Ovary (tissue), 9 donors: ENCODE results near the gene AGFG2. TPM values are rescaled to one million over a fixed set of nuclear protein-coding genes. Genes with fewer than 3 reads are reported as not detected.

Experiments
- DNase-seq, 5 donors: peaks; one replicate each; pipeline ENCODE4 v3.0.0-alpha.2; 2019 to 2020
- H3K27ac ChIP-seq, 2 donors: fragments of 200-600 bp; one replicate each; pipeline versions ENCODE4 v1.5.1 to v1.8.0; 2019 to 2022
- H3K27me3 ChIP-seq: fragments of 200-600 bp; one replicate; pipeline ENCODE4 v1.8.0; 2022
- H3K36me3 ChIP-seq: fragments of 200-600 bp; sonication (generic); one replicate; pipeline ENCODE4 v1.5.1; 2019
- H3K4me1 ChIP-seq: one replicate; pipeline ENCODE4 v1.8.1; 2013; ENCODE audit warnings: mild to moderate bottlenecking, moderate library complexity; ENCODE audit not compliant: insufficient read depth
- H3K4me3 ChIP-seq: fragments of 200-600 bp; sonication (generic); one replicate; pipeline ENCODE4 v1.5.1; 2017
- H3K9me3 ChIP-seq, 2 donors: fragments of 200-600 bp in 1 of 2; sonication (generic) in 1 of 2; one replicate each; pipeline versions ENCODE4 v1.5.1 to v1.8.1; 2013 to 2019; ENCODE audit warnings: mild to moderate bottlenecking in 1 of 2, moderate library complexity in 1 of 2
- CTCF ChIP-seq, 3 donors: fragments of 450-650 bp in 2 of 3; fragments of 200-600 bp in 1 of 3; IDR thresholded peaks; one replicate each; pipeline versions ENCODE4 v1.5.1 to v1.8.0; 2016 to 2022; ENCODE audit warnings: antibody characterized with exemption in 3 of 3, mild to moderate bottlenecking in 1 of 3
- EP300 ChIP-seq: sonication (generic); formaldehyde crosslinking; IDR thresholded peaks from one replicate; pipeline ENCODE4 v1.6.1; 2017; ENCODE audit warnings: antibody characterized with exemption
- POLR2A ChIP-seq: fragments of 450-650 bp; IDR thresholded peaks from one replicate; pipeline ENCODE4 v1.6.1; 2017; ENCODE audit warnings: antibody characterized with exemption, mild to moderate bottlenecking, moderate library complexity
- WGBS, 3 donors: extraction: QIAGEN DNeasy Blood & Tissue Kit in 1 of 3; methylation state at CpG; one replicate each; pipeline versions ENCODE4 v1.1.5 to v1.1.7; 2013 to 2017; 5-methylcytosine and 5-hydroxymethylcytosine counted together
- intact Hi-C, 4 donors: fragments of 100-400 bp; cut with DNase I; formaldehyde crosslinking; loops; one replicate each; pipeline versions ENCODE4 v1.11.0 to v1.15.1; 2022 to 2023
- polyA plus RNA-seq, 2 donors: library from polyadenylated mRNA; stranded (reverse); fragments of 200-250 nt in 1 of 2; fragments of 350-450 nt in 1 of 2; fragmentation: Illumina TruSeq in 1 of 2; extraction: RNeasy Lipid Tissue Mini Kit (QIAGEN cat#74804) in 1 of 2; gene quantifications; one replicate each; pipeline ENCODE4 v1.2.3, GENCODE V29; 2013 to 2014
- total RNA-seq, 7 donors: library from RNA; depleted of rRNA in 2 of 7; stranded (reverse); fragments of >200 nt in 2 of 7; fragmentation: NEBNext Ultra II Directional in 3 of 7; extraction: Animal tissue kit (Norgen Biotek cat#: 25700) in 3 of 7; gene quantifications; one replicate each; pipeline versions ENCODE4 v1.1.0 to v1.2.4, GENCODE V29; 2016 to 2023
- donor health status: DM: no; HTN: no; CAD: no; lungs with moderate emphysema.
- donor health status: DM: no; HTN: no; CAD: no.
- donor health status: Bipolar disorder and iron deficiency.
- donor health status: DM: yes; HTN: yes; CAD: no.
- donor health status: DM: no; HTN: no; CAD: no.
- donor health status: DM: yes; HTN: yes; CAD: no.

AGFG2 gene
- total and polyA plus RNA-seq, 9 donors: 10.0 to 115 (median 55.9) TPM

- DNase-seq: no peak
- Histone ChIP-seq H3K36me3 (no peaks in the 10 kb centered on the region), H3K9me3 (no peaks in the 10 kb centered on the region), H3K27me3 (no peaks in the 10 kb centered on the region), H3K27ac (no peak overlapping the region), H3K4me3 (no peak overlapping the region), H3K4me1 (peaks cover 19% of the 10 kb centered on the region)
- TF ChIP-seq POLR2A: no peak
- no peak for TF ChIP-seq EP300
- no peak for TF ChIP-seq CTCF (IDR thresholded peaks at IDR 0.05)
- WGBS, 3 donors: 65 to 71% (median 65%) methylated on average over 14 to 18 of the region's 18 CpGs
- intact Hi-C loops: loop anchor here in 1 of 4 donors (5.0 kb wide), 1 partner anchor 72 kb away; the partner anchor contains the start of gene GNB2
Observed at GRCh38 chr7:100599911-100600729, 61.1 kb downstream of the AGFG2 start.

- H3K4me3 ChIP-seq: no peak overlapping the region
- no peak overlapping the region for H3K27ac ChIP-seq
- H3K4me1 ChIP-seq: peaks cover 19% of the 10 kb centered on the region
- 72 to 85% (median 83%) methylated on average over 9 of the region's 9 CpGs for WGBS, 3 donors
- H3K27me3 ChIP-seq: no peaks in the 10 kb centered on the region
- no peaks in the 10 kb centered on the region for H3K9me3 ChIP-seq
- H3K36me3 ChIP-seq: no peaks in the 10 kb centered on the region
- intact Hi-C loops: loop anchor here in 1 of 4 donors (5.0 kb wide), 1 partner anchor 72 kb away; the partner anchor contains the start of gene GNB2
- no peak for DNase-seq
- TF ChIP-seq POLR2A (no peak), EP300 (no peak), CTCF (IDR thresholded peaks at IDR 0.05) (no peak)
Observed at GRCh38 chr7:100600730-100601038, 61.7 kb downstream of the AGFG2 start.

DNA sequence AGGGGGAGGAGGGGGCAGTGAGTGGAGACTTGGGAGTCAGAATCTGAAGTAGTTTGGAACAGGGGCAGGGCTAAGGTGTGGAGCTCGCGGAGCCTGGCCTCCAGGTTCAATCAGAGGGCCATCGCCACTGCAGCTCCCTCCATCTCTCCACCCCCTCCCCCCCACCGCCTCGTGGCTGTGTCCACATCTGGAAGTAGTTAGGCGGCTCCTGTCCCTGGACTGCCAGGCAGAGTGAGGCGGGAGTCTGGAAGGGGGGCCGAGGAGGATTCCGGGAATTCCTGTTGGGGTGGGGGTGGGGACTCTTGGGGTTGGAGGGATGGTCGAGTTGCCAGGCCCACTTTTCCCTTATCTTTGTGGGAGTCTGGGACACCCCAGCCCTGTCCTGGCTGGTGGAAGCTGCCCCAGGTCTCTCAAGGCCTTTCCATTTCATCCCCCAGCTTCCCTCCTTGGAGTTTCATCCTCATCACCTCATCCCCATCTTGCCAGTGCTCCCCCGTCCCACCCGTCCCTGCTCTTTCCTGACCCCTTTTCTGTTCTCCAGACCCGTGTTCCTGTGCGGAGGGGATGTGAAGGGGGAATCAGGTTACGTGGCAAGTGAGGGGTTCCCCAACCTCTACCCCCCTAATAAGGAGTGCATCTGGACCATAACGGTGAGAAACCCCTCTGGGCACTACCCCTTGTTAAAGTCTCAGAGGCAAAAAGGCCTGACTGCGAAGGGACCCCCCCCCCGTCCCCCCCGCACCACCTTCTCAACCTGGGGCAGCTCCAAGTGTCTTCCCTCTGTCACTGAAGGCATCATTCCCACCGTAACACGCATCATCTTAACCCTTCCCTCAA is 64.1 kb downstream of the AGFG2 start:
- Histone ChIP-seq H3K36me3 (no peaks in the 10 kb centered on the region), H3K4me1 (peaks cover 19% of the 10 kb centered on the region), H3K27ac (peak overlapping the region; percentile 83 to 86), H3K9me3 (no peaks in the 10 kb centered on the region), H3K27me3 (no peaks in the 10 kb centered on the region), H3K4me3 (peak overlapping the region; percentile 75)
- 8 to 16% (median 8%) methylated on average over 21 of the region's 21 CpGs for WGBS, 3 donors
- intact Hi-C loops: loop anchor here in 1 of 4 donors (5.0 kb wide), 1 partner anchor 69 kb away; the partner anchor contains the start of gene GNB2
- no peak for TF ChIP-seq EP300
- TF ChIP-seq POLR2A: no peak
- no peak for TF ChIP-seq CTCF (IDR thresholded peaks at IDR 0.05)
- peak; percentile 80 to 92 (median 88) for DNase-seq

DNA sequence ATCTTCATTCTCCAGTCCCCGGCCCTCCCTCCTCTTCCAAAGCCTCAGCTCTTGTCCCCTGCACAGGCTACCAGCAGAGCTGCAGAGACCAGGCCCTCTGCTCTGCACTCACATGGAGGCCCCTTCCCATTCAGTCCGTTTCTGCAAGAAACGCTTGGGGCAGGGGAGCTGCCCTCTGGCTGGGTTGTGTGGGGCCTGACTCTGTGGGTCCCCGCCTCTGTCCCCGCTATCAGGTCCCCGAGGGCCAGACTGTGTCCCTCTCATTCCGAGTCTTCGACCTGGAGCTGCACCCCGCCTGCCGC is 64.7 kb downstream of the AGFG2 start:
- no peaks in the 10 kb centered on the region for H3K36me3 ChIP-seq
- peak overlapping the region; percentile 83 to 86 for H3K27ac ChIP-seq
- no peaks in the 10 kb centered on the region for H3K9me3 ChIP-seq
- H3K27me3 ChIP-seq: no peaks in the 10 kb centered on the region
- intact Hi-C loops: loop anchor here in 1 of 4 donors (2.0 to 5.0 kb wide), 2 partner anchors 17 to 69 kb away; partner anchors contain the start of genes FBXO24, GNB2 and LRCH4
- peak in 2 of 5 donors; percentile 38 to 42 for DNase-seq
- 5 to 13% (median 9%) methylated on average over 10 of the region's 10 CpGs for WGBS, 3 donors
- TF ChIP-seq EP300 (no peak), POLR2A (no peak), CTCF (IDR thresholded peaks at IDR 0.05) (no peak)
- H3K4me1 ChIP-seq: peaks cover 19% of the 10 kb centered on the region
- peak overlapping the region; percentile 75 for H3K4me3 ChIP-seq
